ENCODE results near the gene IL10.
"Not testable (repeated sequence)": the region's sequence is repeated elsewhere in the genome, so short reads cannot be mapped to it uniquely, and the experiment has no call there.

DNA sequence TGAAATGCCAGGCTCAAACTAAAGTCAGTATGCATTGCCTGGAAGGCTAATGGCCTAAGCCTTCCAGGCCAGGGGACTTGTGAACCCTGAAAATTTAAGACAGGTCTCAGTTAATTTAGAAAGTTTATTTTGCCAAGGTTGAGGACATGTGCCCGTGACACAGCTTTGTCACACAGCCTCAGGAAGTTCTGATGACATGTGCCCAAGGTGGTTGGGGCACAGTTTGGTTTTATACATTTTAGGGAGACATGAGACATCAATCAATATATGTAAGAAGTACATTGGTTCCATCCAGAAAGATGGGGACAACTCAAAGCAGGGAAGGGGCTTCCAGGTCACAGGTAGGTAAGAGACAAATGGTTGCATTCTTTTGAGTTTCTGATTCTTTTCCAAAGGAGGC, 6.5 kb downstream of the IL10 start:
- TF ChIP-seq, protein P1, sequence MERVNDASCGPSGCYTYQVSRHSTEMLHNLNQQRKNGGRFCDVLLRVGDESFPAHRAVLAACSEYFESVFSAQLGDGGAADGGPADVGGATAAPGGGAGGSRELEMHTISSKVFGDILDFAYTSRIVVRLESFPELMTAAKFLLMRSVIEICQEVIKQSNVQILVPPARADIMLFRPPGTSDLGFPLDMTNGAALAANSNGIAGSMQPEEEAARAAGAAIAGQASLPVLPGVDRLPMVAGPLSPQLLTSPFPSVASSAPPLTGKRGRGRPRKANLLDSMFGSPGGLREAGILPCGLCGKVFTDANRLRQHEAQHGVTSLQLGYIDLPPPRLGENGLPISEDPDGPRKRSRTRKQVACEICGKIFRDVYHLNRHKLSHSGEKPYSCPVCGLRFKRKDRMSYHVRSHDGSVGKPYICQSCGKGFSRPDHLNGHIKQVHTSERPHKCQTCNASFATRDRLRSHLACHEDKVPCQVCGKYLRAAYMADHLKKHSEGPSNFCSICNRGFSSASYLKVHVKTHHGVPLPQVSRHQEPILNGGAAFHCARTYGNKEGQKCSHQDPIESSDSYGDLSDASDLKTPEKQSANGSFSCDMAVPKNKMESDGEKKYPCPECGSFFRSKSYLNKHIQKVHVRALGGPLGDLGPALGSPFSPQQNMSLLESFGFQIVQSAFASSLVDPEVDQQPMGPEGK (CRISPR knock-in tag; IDR thresholded peaks at IDR 0.05; ENCODE audit: borderline replicate concordance): not testable (repeated sequence)
- TF ChIP-seq ZNF8, ZNF70 (CRISPR knock-in tag; IDR thresholded peaks at IDR 0.05): not testable (repeated sequence)
